Stomach (tissue), 9 donors: ENCODE measurements around the gene INPP5A. TPM values are rescaled to one million over a fixed set of nuclear protein-coding genes. Genes with fewer than 3 reads are reported as not detected.

ENCODE experiments used
- DNase-seq, 2 donors: peaks; one replicate each; pipeline versions ENCODE4 v3.0.0 to v3.0.0-alpha.2; 2013 to 2019
- H3K27ac ChIP-seq, 5 donors: fragments of 200-600 bp in 4 of 5; sonication (generic) in 4 of 5; one replicate each; pipeline ENCODE4 v1.5.1; 2013 to 2019; ENCODE audit warnings: mild to moderate bottlenecking in 1 of 5, moderate library complexity in 1 of 5
- H3K27me3 ChIP-seq, 3 donors: fragments of 200-600 bp; sonication (generic); one replicate each; pipeline ENCODE4 v1.5.1; 2017 to 2019; ENCODE audit warnings: mixed run types in 1 of 3
- H3K36me3 ChIP-seq, 4 donors: fragments of 200-600 bp; sonication (generic); 1 replicate in 3 of 4; 2 replicates in 1 of 4; pipeline ENCODE4 v1.5.1; 2016 to 2019
- H3K4me1 ChIP-seq, 4 donors: fragments of 200-600 bp; sonication (generic); one replicate each; pipeline ENCODE4 v1.5.1; 2016 to 2019
- H3K4me3 ChIP-seq, 4 donors: fragments of 200-600 bp; sonication (generic) in 3 of 4; one replicate each; pipeline ENCODE4 v1.5.1; 2016 to 2019; ENCODE audit warnings: mild to moderate bottlenecking in 1 of 4
- H3K9me3 ChIP-seq, 4 donors: fragments of 200-600 bp; sonication (generic); one replicate each; pipeline ENCODE4 v1.5.1; 2016 to 2019
- CTCF ChIP-seq, 7 experiments: fragments of 450-650 bp in 4 of 7; fragments of 200-600 bp in 3 of 7; sonication (generic) in 3 of 7; IDR thresholded peaks; one replicate each; pipeline ENCODE4 v1.5.1; 2016 to 2019; ENCODE audit warnings: antibody characterized with exemption in 7 of 7, control low read depth in 2 of 7, mild to moderate bottlenecking in 1 of 7
- EP300 ChIP-seq: sonication (generic); formaldehyde crosslinking; IDR thresholded peaks from one replicate; pipeline ENCODE4 v1.6.1; 2017; ENCODE audit warnings: antibody characterized with exemption
- POLR2A ChIP-seq, 4 donors: fragments of 450-650 bp; IDR thresholded peaks; one replicate each; pipeline ENCODE4 v1.6.1; 2016; ENCODE audit warnings: antibody characterized with exemption in 4 of 4, control low read depth in 2 of 4, mild to moderate bottlenecking in 1 of 4, moderate library complexity in 1 of 4
- POLR2AphosphoS5 ChIP-seq, 3 donors: sonication (generic); formaldehyde crosslinking; IDR thresholded peaks; one replicate each; pipeline ENCODE4 v1.6.1; 2016; ENCODE audit warnings: antibody characterized with exemption in 3 of 3
- WGBS, 5 donors: extraction: QIAGEN DNeasy Blood & Tissue Kit in 3 of 5; methylation state at CpG; one replicate each; pipeline versions ENCODE4 v1.1.5 to v1.1.7; 2013 to 2018; 5-methylcytosine and 5-hydroxymethylcytosine counted together
- intact Hi-C: fragments of 100-400 bp; cut with DNase I; formaldehyde crosslinking; loops from one replicate; pipeline ENCODE4 v1.15.1; 2023; ENCODE audit warnings: low total_unique reads
- polyA plus RNA-seq, 3 donors: library from polyadenylated mRNA; stranded (reverse); fragments of 200-250 nt; gene quantifications; one replicate each; pipeline ENCODE4 v1.2.3, GENCODE V29; 2013
- total RNA-seq, 5 donors: library from RNA; depleted of rRNA; stranded (reverse); fragments of >200 nt; gene quantifications; one replicate each; pipeline versions ENCODE4 v1.1.0 to v1.2.3, GENCODE V29; 2014 to 2016
- donor health status: healthy with polysubstance abuse.
- donor health status: Bipolar disorder and iron deficiency.
- donor health status: healthy.

INPP5A gene
- total and polyA plus RNA-seq, 8 donors: 17.2 to 72.3 (median 31.0) TPM

- DNase-seq: no peak
- intact Hi-C loops: no loop called here
- Histone ChIP-seq H3K27ac (no peak overlapping the region), H3K36me3 (no peaks in the 10 kb centered on the region), H3K27me3 (no peaks in the 10 kb centered on the region), H3K9me3 (no peaks in the 10 kb centered on the region), H3K4me1 (peaks cover 6 to 48% (median 27%) of the 10 kb centered on the region in 4 donors), H3K4me3 (no peak overlapping the region)
- TF ChIP-seq POLR2A (IDR thresholded peaks at IDR 0.05) (no peak), EP300 (no peak), CTCF (IDR thresholded peaks at IDR 0.05) (no peak), POLR2AphosphoS5 (IDR thresholded peaks at IDR 0.05) (no peak)
- WGBS, 5 donors: 84 to 95% (median 94%) methylated on average over 10 of the region's 10 CpGs
Measured at GRCh38 chr10:132564249-132564605, 26.6 kb downstream of the INPP5A start.

- Histone ChIP-seq H3K27me3 (no peaks in the 10 kb centered on the region), H3K36me3 (no peaks in the 10 kb centered on the region), H3K9me3 (no peaks in the 10 kb centered on the region), H3K4me1 (peaks cover 5 to 46% (median 25%) of the 10 kb centered on the region in 4 donors), H3K4me3 (no peak overlapping the region), H3K27ac (no peak overlapping the region)
- intact Hi-C loops: no loop called here
- no peak for DNase-seq
- WGBS, 5 donors: 85 to 91% (median 89%) methylated on average over 11 of the region's 11 CpGs
- TF ChIP-seq CTCF (IDR thresholded peaks at IDR 0.05): no peak
- TF ChIP-seq POLR2A (IDR thresholded peaks at IDR 0.05): no peak
- no peak for TF ChIP-seq EP300
- TF ChIP-seq POLR2AphosphoS5 (IDR thresholded peaks at IDR 0.05): no peak
Measured at GRCh38 chr10:132564690-132565089, 27.1 kb downstream of the INPP5A start.

- peaks cover 0 to 39% (median 21%) of the 10 kb centered on the region in 4 donors for H3K4me1 ChIP-seq
- intact Hi-C loops: no loop called here
- no peak for TF ChIP-seq CTCF (IDR thresholded peaks at IDR 0.05)
- TF ChIP-seq POLR2A (IDR thresholded peaks at IDR 0.05): no peak
- TF ChIP-seq POLR2AphosphoS5 (IDR thresholded peaks at IDR 0.05): no peak
- TF ChIP-seq EP300: no peak
- no peaks in the 10 kb centered on the region for H3K36me3 ChIP-seq
- H3K4me3 ChIP-seq: no peak overlapping the region
- H3K27ac ChIP-seq: no peak overlapping the region
- H3K9me3 ChIP-seq: no peaks in the 10 kb centered on the region
- H3K27me3 ChIP-seq: no peaks in the 10 kb centered on the region
- no peak for DNase-seq
- 93 to 95% (median 94%) methylated on average over 11 to 12 of the region's 12 CpGs for WGBS, 5 donors
Measured at GRCh38 chr10:132565516-132566209, 28.1 kb downstream of the INPP5A start.

DNA sequence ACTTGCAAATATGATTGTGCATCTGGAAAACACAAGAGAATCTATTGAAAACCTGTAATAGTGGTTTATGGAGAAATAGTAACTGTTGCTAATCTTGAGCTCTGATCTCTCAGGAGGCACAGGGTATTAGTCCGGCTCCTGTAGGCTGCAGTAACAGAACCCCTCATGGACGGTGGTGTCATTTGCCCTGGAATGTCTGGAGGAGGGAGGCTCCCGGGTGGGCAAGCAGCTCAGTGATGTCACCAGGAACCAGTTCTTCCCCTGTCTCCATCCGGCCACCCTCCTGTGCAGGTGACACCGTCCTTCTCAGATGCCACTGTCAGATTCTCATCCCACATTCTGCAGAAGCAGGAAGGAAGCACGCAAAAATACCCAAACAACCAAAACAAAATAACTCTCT lies 29.3 kb downstream of the INPP5A start:
- WGBS, 5 donors: 81 to 92% (median 87%) methylated on average over 6 of the region's 6 CpGs
- intact Hi-C loops: no loop called here
- Histone ChIP-seq H3K4me1 (peaks cover 11 to 49% (median 30%) of the 10 kb centered on the region in 4 donors), H3K9me3 (no peaks in the 10 kb centered on the region), H3K4me3 (no peak overlapping the region), H3K36me3 (no peaks in the 10 kb centered on the region), H3K27ac (no peak overlapping the region), H3K27me3 (no peaks in the 10 kb centered on the region)
- DNase-seq: no peak
- TF ChIP-seq CTCF (IDR thresholded peaks at IDR 0.05): no peak
- TF ChIP-seq EP300: no peak
- no peak for TF ChIP-seq POLR2A (IDR thresholded peaks at IDR 0.05)
- TF ChIP-seq POLR2AphosphoS5 (IDR thresholded peaks at IDR 0.05): no peak
